Measurements from ENCODE around the gene TACC2. TPM values are rescaled to one million over a fixed set of nuclear protein-coding genes. Genes with fewer than 3 reads are reported as not detected.
"Not testable (repeated sequence)": the region's sequence is repeated elsewhere in the genome, so short reads cannot be mapped to it uniquely, and the experiment has no call there.

TACC2 gene
- total RNA-seq, 3 donors from 2014 or later: 26.1 to 30.5 (median 28.5) TPM

DNA sequence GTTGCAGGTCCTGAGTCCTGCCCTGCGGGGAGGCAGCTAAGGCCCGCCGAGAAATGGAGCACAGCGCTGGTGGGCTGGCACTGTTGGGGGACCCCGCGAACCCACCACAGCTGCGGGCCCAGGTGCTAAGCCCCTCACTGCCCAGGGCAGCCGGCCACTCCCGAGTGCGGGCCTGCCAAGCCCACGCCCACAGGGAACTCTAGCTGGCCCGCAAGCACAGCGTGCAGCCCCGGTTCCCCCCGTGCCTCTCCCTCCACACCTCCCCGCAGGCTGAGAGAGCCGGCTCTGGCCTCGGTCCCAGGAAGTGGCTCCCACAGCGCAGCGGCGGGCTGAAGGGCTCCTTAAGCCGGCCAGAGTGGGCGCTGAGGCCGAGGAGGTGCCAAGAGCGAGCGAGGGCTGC lies 10.5 kb upstream of the TACC2 start:
- TF ChIP-seq, protein P1, sequence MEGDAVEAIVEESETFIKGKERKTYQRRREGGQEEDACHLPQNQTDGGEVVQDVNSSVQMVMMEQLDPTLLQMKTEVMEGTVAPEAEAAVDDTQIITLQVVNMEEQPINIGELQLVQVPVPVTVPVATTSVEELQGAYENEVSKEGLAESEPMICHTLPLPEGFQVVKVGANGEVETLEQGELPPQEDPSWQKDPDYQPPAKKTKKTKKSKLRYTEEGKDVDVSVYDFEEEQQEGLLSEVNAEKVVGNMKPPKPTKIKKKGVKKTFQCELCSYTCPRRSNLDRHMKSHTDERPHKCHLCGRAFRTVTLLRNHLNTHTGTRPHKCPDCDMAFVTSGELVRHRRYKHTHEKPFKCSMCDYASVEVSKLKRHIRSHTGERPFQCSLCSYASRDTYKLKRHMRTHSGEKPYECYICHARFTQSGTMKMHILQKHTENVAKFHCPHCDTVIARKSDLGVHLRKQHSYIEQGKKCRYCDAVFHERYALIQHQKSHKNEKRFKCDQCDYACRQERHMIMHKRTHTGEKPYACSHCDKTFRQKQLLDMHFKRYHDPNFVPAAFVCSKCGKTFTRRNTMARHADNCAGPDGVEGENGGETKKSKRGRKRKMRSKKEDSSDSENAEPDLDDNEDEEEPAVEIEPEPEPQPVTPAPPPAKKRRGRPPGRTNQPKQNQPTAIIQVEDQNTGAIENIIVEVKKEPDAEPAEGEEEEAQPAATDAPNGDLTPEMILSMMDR (IDR thresholded peaks at IDR 0.05): no peak
- TF ChIP-seq POLR2A (IDR thresholded peaks at IDR 0.05): no peak
- TF ChIP-seq POLR2AphosphoS5 (IDR thresholded peaks at IDR 0.05): no peak
- H3K4me3 ChIP-seq: no peak overlapping the region
- H3K36me3 ChIP-seq: no peaks in the 10 kb centered on the region
- no peaks in the 10 kb centered on the region for H3K27me3 ChIP-seq
- H3K4me1 ChIP-seq: peaks cover 4 to 5% of the 10 kb centered on the region in 2 donors
- no peaks in the 10 kb centered on the region for H3K9me3 ChIP-seq
- intact Hi-C loops (cut with DNase I; ENCODE audit: low total_unique reads): no loop called here
- peak overlapping the region in 1 of 2 donors; percentile 45 for H3K27ac ChIP-seq
- DNase-seq (ENCODE audit: low spot score in 2 of 2): no peak

DNA sequence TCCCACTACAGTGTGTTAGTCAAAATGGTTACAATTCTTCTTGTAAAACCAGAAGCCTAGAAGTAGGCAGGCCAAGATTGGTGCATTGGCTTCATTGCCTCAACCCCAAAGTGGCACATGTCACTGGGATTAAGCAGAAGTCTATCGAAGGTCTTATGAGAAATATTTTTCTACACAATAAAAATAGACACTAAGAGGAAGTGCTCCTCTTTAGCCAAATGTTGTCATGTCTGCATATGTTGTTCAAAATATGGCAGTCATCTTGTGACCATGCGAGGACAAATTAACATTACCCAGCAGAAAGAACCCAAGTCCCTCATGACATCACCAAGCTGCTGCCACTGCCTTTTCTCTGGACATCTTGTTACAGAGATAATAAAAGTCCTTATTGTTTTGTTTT lies 7.6 kb upstream of the TACC2 start:
- Histone ChIP-seq H3K36me3 (no peaks in the 10 kb centered on the region), H3K27me3 (no peaks in the 10 kb centered on the region), H3K4me1 (no peaks in the 10 kb centered on the region), H3K4me3 (no peak overlapping the region), H3K9me3 (peaks cover 6 to 12% of the 10 kb centered on the region in 2 donors), H3K27ac (no peak overlapping the region)
- no peak for TF ChIP-seq POLR2AphosphoS5 (IDR thresholded peaks at IDR 0.05)
- TF ChIP-seq, protein P1 (IDR thresholded peaks at IDR 0.05): no peak
- TF ChIP-seq POLR2A (IDR thresholded peaks at IDR 0.05): no peak
- DNase-seq (ENCODE audit: low spot score in 2 of 2): no peak
- intact Hi-C loops (cut with DNase I; ENCODE audit: low total_unique reads): no loop called here

DNA sequence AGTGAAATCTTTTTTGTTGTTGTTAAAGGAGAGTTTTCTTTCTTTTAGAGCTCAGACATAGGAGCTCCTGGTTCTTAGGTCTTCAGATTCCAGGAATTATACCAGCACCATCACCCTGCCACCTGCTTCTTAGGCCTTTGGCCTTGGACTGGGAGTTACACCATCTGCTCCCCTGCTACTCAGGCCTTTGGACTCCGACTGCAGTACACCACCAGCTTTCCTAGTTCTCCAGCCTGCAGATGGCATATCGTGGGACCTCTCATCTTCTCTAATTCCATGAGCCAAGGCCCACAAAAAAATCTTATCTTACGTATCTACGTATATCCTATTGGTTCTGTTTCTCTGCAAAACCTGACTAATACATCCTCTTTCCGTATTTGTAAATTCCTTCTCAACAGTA lies 5.1 kb upstream of the TACC2 start:
- TF ChIP-seq POLR2AphosphoS5 (IDR thresholded peaks at IDR 0.05) (no peak), POLR2A (IDR thresholded peaks at IDR 0.05) (no peak)
- TF ChIP-seq, protein P1 (IDR thresholded peaks at IDR 0.05): no peak
- intact Hi-C loops (cut with DNase I; ENCODE audit: low total_unique reads): no loop called here
- Histone ChIP-seq H3K9me3 (peaks cover 6 to 12% of the 10 kb centered on the region in 2 donors), H3K27me3 (no peaks in the 10 kb centered on the region), H3K27ac (no peak overlapping the region), H3K4me1 (no peaks in the 10 kb centered on the region), H3K4me3 (no peak overlapping the region), H3K36me3 (no peaks in the 10 kb centered on the region)
- no peak for DNase-seq (ENCODE audit: low spot score in 2 of 2)

DNA sequence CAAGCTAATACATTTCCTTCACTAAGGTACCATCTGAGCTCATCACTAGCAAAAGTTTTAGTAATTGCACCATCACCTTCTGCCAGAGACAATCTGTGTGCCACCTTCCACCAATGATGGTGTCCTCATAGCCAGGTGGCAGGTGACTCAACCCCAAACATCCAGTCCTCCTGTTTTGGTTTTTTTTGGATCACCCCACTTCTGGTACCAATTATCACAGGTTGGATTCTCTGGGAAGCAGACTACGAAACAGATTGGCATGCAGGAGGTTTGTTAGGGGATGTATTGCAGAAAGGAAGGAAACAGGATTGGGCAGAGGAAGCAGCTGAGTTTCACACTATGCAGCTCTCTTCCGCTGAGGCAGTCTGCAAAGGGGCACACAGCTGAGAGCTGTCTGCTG lies 4.5 kb upstream of the TACC2 start:
- no peak for DNase-seq (ENCODE audit: low spot score in 2 of 2)
- no peak overlapping the region for H3K27ac ChIP-seq
- H3K27me3 ChIP-seq: no peaks in the 10 kb centered on the region
- intact Hi-C loops (cut with DNase I; ENCODE audit: low total_unique reads): no loop called here
- H3K9me3 ChIP-seq: peaks cover 6 to 12% of the 10 kb centered on the region in 2 donors
- TF ChIP-seq POLR2A (IDR thresholded peaks at IDR 0.05) (no peak), POLR2AphosphoS5 (IDR thresholded peaks at IDR 0.05) (no peak)
- TF ChIP-seq, protein P1 (IDR thresholded peaks at IDR 0.05): no peak
- no peaks in the 10 kb centered on the region for H3K36me3 ChIP-seq
- no peaks in the 10 kb centered on the region for H3K4me1 ChIP-seq
- H3K4me3 ChIP-seq: no peak overlapping the region

DNA sequence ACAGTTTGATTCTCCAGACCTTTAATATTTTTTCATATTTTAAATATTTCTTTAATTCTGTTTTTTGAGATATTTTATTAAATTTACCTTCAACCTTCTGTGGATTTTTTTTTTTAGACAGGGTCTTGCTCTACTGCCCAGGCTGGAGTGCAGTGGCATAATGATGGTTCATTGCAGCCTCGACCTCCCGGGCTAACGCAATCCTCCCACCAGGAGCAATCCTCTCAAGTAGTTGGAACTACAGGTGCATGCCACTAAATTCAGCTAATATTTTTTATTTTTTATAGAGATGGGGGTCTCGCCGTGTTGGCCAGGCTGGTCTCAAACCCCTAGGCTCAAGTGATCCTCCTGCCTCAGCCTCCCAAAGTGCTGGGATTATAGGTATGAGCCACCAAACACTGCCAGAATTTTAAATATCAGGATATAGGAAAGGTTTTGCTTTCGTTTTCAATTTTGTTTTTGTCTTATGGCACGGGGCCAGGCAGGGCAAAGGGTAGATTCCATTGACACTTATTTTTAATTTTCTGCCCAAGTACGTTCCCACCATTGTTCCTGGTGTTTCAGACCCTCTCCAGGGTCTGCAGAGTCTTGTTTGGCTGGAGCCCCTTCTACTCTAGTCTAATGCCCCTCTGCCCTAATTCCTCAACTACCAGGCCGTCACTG lies 1.2 kb downstream of the TACC2 start:
- DNase-seq (ENCODE audit: low spot score in 2 of 2): no peak
- intact Hi-C loops (cut with DNase I; ENCODE audit: low total_unique reads): no loop called here
- Histone ChIP-seq H3K4me1 (peaks cover 0 to 7% of the 10 kb centered on the region in 2 donors), H3K4me3 (peak overlapping the region in 1 of 3 donors; percentile 9), H3K27me3 (no peaks in the 10 kb centered on the region), H3K27ac (peak overlapping the region in 1 of 2 donors; percentile 29), H3K9me3 (no peaks in the 10 kb centered on the region), H3K36me3 (no peaks in the 10 kb centered on the region)
- no peak for TF ChIP-seq POLR2AphosphoS5 (IDR thresholded peaks at IDR 0.05)
- TF ChIP-seq, protein P1 (IDR thresholded peaks at IDR 0.05): no peak
- no peak for TF ChIP-seq POLR2A (IDR thresholded peaks at IDR 0.05)

- H3K36me3 ChIP-seq; intact Hi-C loops (cut with DNase I; ENCODE audit: low total_unique reads); H3K9me3 ChIP-seq; DNase-seq (ENCODE audit: low spot score in 2 of 2); H3K27me3 ChIP-seq; H3K27ac ChIP-seq; H3K4me1 ChIP-seq; H3K4me3 ChIP-seq: not testable (repeated sequence)
These were observed 2.8 kb downstream of the TACC2 start for GRCh38 chr10:121991727-121992126.
